Fibroblast of mammary gland (primary cell): ENCODE measurements around the gene CIAO3.

Source experiments
- DNase-seq: peaks from one replicate; pipeline ENCODE4 v3.0.0-alpha.2; 2010; ENCODE audit warnings: low read depth
- H3K4me3 ChIP-seq: 2 replicates; pipeline ENCODE4 v1.5.1; 2011; ENCODE audit warnings: low read depth, mild to moderate bottlenecking, low read length, moderate library complexity; ENCODE audit not compliant: control insufficient read depth
- CTCF ChIP-seq: conservative IDR thresholded peaks from 2 replicates; pipeline ENCODE4 v1.5.1; 2011; ENCODE audit warnings: low read depth, low read length, inconsistent platforms; ENCODE audit not compliant: control insufficient read depth, insufficient read depth

The CIAO3 gene

GRCh38 chr16:703406-703805, 37.4 kb downstream of the CIAO3 start:
- no peak overlapping the region for H3K4me3 ChIP-seq
- DNase-seq: no peak
- TF ChIP-seq CTCF: no peak

DNA sequence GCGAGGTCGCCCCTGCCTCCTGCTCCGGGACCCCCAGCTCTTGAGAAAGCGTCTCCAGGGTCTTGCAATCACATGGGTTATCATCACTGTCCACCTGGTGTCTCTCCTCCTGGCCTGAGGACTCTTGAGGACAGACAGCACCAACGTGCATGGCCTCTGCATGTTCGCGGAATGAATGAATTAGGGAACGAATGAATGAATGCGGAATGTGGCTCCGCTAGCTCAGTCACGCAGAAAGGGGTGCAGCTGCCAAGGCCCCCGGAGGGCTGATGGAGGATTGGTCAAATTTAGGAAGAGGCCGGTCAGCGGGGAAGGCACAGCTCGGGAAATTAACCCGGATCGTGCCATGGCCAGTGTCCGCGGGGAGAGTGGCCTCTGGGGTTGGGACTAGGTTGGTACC, 38.5 kb downstream of the CIAO3 start:
- no peak for TF ChIP-seq CTCF
- no peak overlapping the region for H3K4me3 ChIP-seq

GRCh38 chr16:700684-701584, 39.9 kb downstream of the CIAO3 start:
- no peak overlapping the region for H3K4me3 ChIP-seq
- DNase-seq: no peak
- TF ChIP-seq CTCF: no peak

More for the DNA sequence above, 38.5 kb downstream of the CIAO3 start:
- no peak for DNase-seq

GRCh38 chr16:698911-699671, 41.7 kb downstream of the CIAO3 start:
- no peak for DNase-seq
- no peak for TF ChIP-seq CTCF
- no peak overlapping the region for H3K4me3 ChIP-seq

GRCh38 chr16:695355-696089, 45.3 kb downstream of the CIAO3 start:
- no peak for DNase-seq
- no peak overlapping the region for H3K4me3 ChIP-seq
- TF ChIP-seq CTCF: no peak

DNA sequence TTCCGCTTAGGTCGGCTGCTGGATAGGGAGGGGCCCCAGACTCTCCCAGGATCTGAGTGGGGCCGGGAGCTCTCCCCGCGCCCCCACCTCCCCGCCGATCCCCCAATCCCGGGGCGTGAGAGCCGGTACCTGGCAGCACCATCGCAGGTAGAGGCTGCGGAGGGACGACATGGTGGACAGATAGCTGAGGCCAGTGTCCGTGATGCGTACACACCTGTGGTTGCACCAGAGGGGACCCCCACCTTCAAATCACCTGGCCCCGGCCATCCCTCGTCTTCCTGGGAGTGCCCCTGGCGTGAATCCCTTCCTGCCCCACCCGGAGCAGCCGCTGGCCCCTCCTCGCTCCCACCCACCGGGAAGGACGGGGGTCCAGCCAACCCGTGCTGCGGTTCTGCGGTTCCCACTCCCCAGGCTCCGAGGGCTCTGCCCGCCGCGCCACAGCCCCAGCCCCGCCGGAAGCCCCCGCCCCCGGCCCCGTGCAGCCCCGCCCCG, 45.9 kb downstream of the CIAO3 start:
- no peak for TF ChIP-seq CTCF
- H3K4me3 ChIP-seq: no peak overlapping the region
- no peak for DNase-seq
